ENCODE results near the gene EFNA4. TPM values are rescaled to one million over a fixed set of nuclear protein-coding genes. Genes with fewer than 3 reads are reported as not detected.

EFNA4 gene
- total and polyA plus RNA-seq, 11 donors: 1.1 to 4.8 (median 2.2) TPM

- no peaks in the 10 kb centered on the region for H3K36me3 ChIP-seq
- no peak overlapping the region for H3K27ac ChIP-seq
- DNase-seq (peak in 3 of 5 donors; percentile 37 to 66 (median 55)), ATAC-seq (peak; percentile 32 to 62 (median 52))
- H3K4me1 ChIP-seq: peaks cover 2 to 18% (median 3%) of the 10 kb centered on the region in 12 donors
- H3K9me3 ChIP-seq: no peaks in the 10 kb centered on the region
- 52 to 70% (median 60%) methylated on average over 4 of the region's 4 CpGs for WGBS, 4 donors
- TF ChIP-seq POLR2A (IDR thresholded peaks at IDR 0.05): no peak
- TF ChIP-seq, protein P1, sequence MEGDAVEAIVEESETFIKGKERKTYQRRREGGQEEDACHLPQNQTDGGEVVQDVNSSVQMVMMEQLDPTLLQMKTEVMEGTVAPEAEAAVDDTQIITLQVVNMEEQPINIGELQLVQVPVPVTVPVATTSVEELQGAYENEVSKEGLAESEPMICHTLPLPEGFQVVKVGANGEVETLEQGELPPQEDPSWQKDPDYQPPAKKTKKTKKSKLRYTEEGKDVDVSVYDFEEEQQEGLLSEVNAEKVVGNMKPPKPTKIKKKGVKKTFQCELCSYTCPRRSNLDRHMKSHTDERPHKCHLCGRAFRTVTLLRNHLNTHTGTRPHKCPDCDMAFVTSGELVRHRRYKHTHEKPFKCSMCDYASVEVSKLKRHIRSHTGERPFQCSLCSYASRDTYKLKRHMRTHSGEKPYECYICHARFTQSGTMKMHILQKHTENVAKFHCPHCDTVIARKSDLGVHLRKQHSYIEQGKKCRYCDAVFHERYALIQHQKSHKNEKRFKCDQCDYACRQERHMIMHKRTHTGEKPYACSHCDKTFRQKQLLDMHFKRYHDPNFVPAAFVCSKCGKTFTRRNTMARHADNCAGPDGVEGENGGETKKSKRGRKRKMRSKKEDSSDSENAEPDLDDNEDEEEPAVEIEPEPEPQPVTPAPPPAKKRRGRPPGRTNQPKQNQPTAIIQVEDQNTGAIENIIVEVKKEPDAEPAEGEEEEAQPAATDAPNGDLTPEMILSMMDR (IDR thresholded peaks at IDR 0.05): no peak
- H3K4me3 ChIP-seq: no peak overlapping the region
- no peaks in the 10 kb centered on the region for H3K27me3 ChIP-seq
- intact Hi-C loops (cut with DNase I): no loop called here
These were observed 40.7 kb upstream of the EFNA4 start for GRCh38 chr1:155022927-155023236.

GRCh38 chr1:155023627-155024026 is 39.9 kb upstream of the EFNA4 start:
- DNase-seq: no peak
- Histone ChIP-seq H3K4me1 (peaks cover 0 to 13% (median 0%) of the 10 kb centered on the region in 12 donors), H3K4me3 (no peak overlapping the region), H3K36me3 (no peaks in the 10 kb centered on the region), H3K9me3 (no peaks in the 10 kb centered on the region), H3K27ac (no peak overlapping the region), H3K27me3 (no peaks in the 10 kb centered on the region)
- no peak for ATAC-seq
- 81 to 88% (median 85%) methylated on average over 5 of the region's 5 CpGs for WGBS, 4 donors
- intact Hi-C loops (cut with DNase I): no loop called here
- TF ChIP-seq, protein P1 (IDR thresholded peaks at IDR 0.05): no peak
- no peak for TF ChIP-seq POLR2A (IDR thresholded peaks at IDR 0.05)

DNA sequence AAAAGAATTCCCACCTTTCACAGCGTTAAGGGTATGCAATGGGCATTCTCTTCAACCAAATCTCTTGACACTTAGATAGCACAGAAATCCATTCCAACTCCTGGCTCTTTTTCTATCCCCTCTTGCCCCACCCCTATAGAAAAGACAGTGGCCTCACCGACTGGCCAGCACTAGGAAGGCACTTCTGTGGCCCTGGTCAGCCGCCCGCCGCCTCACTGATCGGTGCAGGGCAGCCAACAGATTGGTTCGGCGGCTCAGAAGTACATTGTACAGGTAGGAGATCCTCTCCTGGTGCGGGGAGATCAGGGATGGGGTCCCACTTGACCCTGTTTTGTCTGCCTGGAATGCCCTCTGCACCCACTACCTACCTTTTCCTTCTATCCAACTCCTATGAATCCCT is 39.2 kb upstream of the EFNA4 start:
- TF ChIP-seq, protein P1 (IDR thresholded peaks at IDR 0.05): no peak
- no peak for TF ChIP-seq POLR2A (IDR thresholded peaks at IDR 0.05)
- ATAC-seq (no peak), DNase-seq (no peak)
- intact Hi-C loops (cut with DNase I): no loop called here
- WGBS, 4 donors: 86 to 90% (median 89%) methylated on average over 9 of the region's 9 CpGs
- Histone ChIP-seq H3K9me3 (no peaks in the 10 kb centered on the region), H3K4me1 (peaks cover 0 to 9% (median 0%) of the 10 kb centered on the region in 12 donors), H3K27me3 (no peaks in the 10 kb centered on the region), H3K36me3 (no peaks in the 10 kb centered on the region), H3K27ac (no peak overlapping the region), H3K4me3 (no peak overlapping the region)

- Histone ChIP-seq H3K9me3 (no peaks in the 10 kb centered on the region), H3K27me3 (no peaks in the 10 kb centered on the region), H3K4me1 (peaks cover 0 to 9% (median 0%) of the 10 kb centered on the region in 12 donors), H3K36me3 (no peaks in the 10 kb centered on the region), H3K4me3 (no peak overlapping the region), H3K27ac (no peak overlapping the region)
- TF ChIP-seq POLR2A (IDR thresholded peaks at IDR 0.05): no peak
- TF ChIP-seq, protein P1 (IDR thresholded peaks at IDR 0.05): no peak
- no peak for ATAC-seq
- WGBS, 4 donors: 69 to 73% (median 70%) methylated on average over 6 to 9 of the region's 9 CpGs
- no peak for DNase-seq
- intact Hi-C loops (cut with DNase I): no loop called here
These were observed 37.4 kb upstream of the EFNA4 start for GRCh38 chr1:155026154-155026553.

Measured in heart left ventricle (tissue), 16 donors.